DMS114 treated with DMSO at 0.1 percent for 48 hours (cell line): Measurements from ENCODE around the gene MAMDC4.
A peak's percentile ranks its signal among the peaks of the same experiment; 100 is the strongest.
"Not testable (repeated sequence)": the region's sequence is repeated elsewhere in the genome, so short reads cannot be mapped to it uniquely, and the experiment has no call there.

Source experiments
- DNase-seq: peaks from one replicate; lab custom pipeline; 2025; ENCODE audit not compliant: unreplicated experiment; lab: John Stamatoyannopoulos, UW

MAMDC4 gene

DNA sequence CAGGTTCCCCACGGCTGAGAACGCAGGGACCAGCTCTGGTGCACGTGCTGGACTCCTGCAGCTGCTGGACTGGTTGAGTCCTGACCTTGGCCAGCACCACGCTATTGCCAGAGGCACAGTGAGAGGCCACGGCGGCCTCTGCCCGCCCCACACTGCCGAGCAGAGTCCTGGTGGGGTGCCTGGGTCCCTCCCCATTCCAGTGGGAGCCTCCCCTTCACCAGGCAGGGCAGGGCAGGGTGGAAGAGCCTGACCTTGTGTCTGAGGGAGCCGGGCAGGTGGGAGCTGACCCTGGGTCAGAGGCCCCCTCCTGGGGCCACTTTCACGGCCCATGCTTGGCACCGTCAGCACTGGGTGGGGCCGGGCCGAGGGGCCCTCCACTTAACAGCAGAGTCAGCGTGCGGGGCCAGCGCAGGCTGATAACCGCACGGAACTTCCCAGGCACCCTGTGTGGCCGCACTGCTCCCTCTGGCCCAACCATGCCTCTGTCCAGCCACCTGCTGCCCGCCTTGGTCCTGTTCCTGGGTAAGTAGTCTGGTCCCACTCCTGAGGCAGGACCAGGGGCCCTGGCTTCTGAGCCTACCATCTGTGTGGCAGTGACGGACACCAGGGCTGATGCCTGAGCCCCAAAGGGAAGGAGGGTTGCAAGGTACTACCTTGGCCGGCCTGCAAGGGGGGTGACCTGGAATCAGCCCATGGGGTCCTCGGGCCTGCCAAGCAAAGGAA, at the start of gene MAMDC4:
MAMDC4 (plus strand) TSS at position 406 of the 723 bp plus-strand sequence; CDS start at position 477, 71 bp downstream.
- no peak for DNase-seq

DNA sequence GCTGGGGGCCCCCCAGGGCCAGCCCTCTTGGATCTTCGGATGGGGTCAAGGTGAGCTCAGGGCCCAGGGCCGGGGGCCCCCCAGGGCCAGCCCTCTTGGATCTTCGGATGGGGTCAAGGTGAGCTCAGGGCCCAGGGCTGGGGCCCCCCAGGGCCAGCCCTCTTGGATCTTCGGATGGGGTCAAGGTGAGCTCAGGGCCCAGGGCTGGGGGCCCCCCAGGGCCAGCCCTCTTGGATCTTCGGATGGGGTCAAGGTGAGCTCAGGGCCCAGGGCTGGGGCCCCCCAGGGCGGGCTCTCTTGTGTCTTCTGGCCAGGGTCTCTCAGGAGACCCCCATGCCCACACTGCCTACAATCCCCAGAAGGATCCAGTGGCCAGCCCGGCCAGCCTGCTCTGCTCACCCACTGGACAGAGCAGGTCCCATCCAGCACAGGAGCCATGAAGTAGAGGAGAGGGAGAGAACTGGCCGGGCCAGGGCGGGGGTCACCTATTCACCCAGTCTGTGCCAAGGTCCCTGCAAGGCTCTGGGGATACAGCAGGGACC, 49.1 kb upstream of the MAMDC4 start:
- not testable (repeated sequence) for DNase-seq

- DNase-seq = no peak
Observed at GRCh38 chr9:136803551-136804508, 48.3 kb upstream of the MAMDC4 start.

- no peak for DNase-seq
Observed at GRCh38 chr9:136804509-136805206, 47.5 kb upstream of the MAMDC4 start.

- no peak for DNase-seq
Observed at GRCh38 chr9:136805207-136805740, 46.9 kb upstream of the MAMDC4 start.

DNA sequence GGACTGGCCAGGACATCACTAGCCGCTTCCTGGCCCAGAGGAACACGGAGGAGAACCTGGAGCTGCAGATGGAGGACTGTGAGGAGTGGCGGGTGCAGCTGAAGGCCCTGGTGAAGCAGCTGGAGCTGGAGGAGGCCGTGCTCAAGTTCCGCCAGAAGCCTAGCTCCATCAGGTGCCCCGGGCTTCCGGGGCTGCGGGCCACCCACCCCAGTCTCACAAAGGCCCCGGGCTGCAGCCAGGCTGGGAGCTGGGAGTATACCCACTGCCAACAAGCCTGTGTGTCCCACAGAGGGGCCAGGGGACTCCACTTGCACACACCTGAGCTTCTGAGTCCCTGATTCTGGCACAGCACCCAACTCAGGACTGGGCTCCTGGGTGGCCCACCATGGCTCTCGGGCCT, 46.1 kb upstream of the MAMDC4 start:
- DNase-seq = no peak

- DNase-seq = no peak
Observed at GRCh38 chr9:136806631-136807201, 45.4 kb upstream of the MAMDC4 start.

GRCh38 chr9:136807281-136808074, 44.7 kb upstream of the MAMDC4 start, which contains the start of gene RABL6:
Gene RABL6 (plus strand): TSS chr9:136807948. CDS start chr9:136808197, 249 bp downstream.
- DNase-seq = no peak

DNA sequence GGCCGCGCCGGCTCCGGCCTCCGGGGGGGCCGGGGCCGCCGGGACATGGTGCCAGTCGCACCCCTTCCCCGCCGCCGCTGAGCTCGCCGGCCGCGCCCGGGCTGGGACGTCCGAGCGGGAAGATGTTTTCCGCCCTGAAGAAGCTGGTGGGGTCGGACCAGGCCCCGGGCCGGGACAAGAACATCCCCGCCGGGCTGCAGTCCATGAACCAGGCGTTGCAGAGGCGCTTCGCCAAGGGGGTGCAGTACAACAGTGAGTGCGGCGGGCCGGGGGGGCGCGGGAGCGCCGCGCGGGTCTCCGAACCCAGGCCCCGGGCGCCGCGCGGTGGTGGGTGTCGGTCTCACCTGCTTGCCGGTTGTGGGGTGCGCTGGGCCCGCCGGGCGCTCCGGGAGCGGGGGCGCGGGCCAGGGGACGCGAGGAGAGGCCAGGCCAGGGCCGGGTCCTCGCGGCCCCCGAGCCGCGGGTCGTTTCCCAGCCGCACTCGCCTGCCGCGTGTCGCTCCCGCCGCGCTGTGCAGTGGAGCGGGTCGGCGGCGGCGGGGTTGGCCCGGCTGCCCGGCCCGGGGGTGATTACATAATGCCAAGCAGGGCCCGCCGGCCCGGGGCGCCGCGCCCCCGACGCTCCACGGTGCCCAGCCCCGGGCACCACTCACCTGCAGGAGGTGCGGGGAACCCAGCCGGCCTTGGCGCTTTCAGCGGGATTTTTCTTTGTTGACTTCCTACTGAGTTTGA, 43.9 kb upstream of the MAMDC4 start:
- no peak for DNase-seq

GRCh38 chr9:136808806-136809158, 43.4 kb upstream of the MAMDC4 start:
- peak; percentile 17 for DNase-seq

- DNase-seq = no peak
Observed at GRCh38 chr9:136814725-136815421, 37.3 kb upstream of the MAMDC4 start.

- DNase-seq = no peak
Observed at GRCh38 chr9:136815422-136815782, 36.7 kb upstream of the MAMDC4 start.

- no peak for DNase-seq
Observed at GRCh38 chr9:136820971-136821825, 30.9 kb upstream of the MAMDC4 start.

GRCh38 chr9:136821826-136822544, 30.2 kb upstream of the MAMDC4 start:
- DNase-seq = no peak

DNA sequence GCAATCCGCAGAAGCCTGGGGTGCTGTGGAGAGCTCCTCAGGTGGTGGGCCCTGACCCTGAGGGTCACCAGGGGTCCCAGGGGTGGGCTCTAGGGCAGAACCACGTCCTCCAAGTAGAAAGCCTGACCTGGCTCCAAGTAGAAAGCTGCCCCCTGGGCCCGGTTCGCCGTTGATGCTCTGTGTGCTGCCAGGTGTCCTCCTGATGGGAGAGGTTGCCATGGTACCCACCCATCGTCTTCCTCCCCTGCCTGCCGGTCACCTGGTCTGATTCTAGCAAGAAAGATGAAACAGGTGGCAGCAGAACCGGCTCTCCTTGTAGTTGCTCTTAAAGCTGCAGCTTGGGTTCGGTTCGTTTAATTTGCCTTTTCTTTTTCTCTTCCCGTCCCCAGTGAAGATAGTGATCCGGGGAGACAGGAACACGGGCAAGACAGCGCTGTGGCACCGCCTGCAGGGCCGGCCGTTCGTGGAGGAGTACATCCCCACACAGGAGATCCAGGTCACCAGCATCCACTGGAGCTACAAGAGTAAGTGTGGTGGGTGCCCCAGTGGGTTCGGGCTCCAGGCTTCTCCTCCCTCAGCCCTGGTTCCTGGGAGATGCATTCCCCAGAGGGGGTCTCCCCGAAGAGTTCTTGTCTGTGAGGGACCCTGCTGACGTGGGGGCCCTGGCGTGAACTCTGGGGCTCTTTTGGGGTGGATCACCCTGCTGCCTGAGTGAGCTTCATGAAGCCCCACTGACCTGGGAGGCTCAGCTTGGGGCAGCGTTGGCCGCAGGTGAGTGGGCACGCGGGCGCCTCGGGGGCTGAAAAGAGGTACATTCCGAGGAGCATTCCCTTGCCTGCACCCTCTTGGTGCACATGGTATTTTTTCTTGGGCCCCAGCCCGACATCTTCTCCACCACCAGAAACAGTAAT, 28.8 kb upstream of the MAMDC4 start:
- no peak for DNase-seq
